Measurements from ENCODE around the gene TREML1.

- TF ChIP-seq, protein P1, sequence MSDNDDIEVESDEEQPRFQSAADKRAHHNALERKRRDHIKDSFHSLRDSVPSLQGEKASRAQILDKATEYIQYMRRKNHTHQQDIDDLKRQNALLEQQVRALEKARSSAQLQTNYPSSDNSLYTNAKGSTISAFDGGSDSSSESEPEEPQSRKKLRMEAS (IDR thresholded peaks at IDR 0.05), result no peak
- TF ChIP-seq TAF1 (IDR thresholded peaks at IDR 0.05; ENCODE audit: low read depth) (no peak), YY1 (IDR thresholded peaks at IDR 0.05; ENCODE audit: low read depth) (no peak), EP300 (IDR thresholded peaks at IDR 0.05; ENCODE audit: borderline replicate concordance) (no peak), RAD21 (IDR thresholded peaks at IDR 0.05; ENCODE audit: low read depth) (no peak), CREB1 (IDR thresholded peaks at IDR 0.05; ENCODE audit: low read depth) (no peak), ZBTB7A (IDR thresholded peaks at IDR 0.05; ENCODE audit: low read depth) (no peak), EGR1 (IDR thresholded peaks at IDR 0.05) (no peak), FOXM1 (IDR thresholded peaks at IDR 0.05; ENCODE audit: borderline replicate concordance, low read depth) (no peak), TCF12 (IDR thresholded peaks at IDR 0.05; ENCODE audit: low read depth) (no peak), CEBPB (IDR thresholded peaks at IDR 0.05) (no peak), NFIC (IDR thresholded peaks at IDR 0.05) (no peak), TEAD4 (IDR thresholded peaks at IDR 0.05) (no peak)
- TF ChIP-seq, protein P2, sequence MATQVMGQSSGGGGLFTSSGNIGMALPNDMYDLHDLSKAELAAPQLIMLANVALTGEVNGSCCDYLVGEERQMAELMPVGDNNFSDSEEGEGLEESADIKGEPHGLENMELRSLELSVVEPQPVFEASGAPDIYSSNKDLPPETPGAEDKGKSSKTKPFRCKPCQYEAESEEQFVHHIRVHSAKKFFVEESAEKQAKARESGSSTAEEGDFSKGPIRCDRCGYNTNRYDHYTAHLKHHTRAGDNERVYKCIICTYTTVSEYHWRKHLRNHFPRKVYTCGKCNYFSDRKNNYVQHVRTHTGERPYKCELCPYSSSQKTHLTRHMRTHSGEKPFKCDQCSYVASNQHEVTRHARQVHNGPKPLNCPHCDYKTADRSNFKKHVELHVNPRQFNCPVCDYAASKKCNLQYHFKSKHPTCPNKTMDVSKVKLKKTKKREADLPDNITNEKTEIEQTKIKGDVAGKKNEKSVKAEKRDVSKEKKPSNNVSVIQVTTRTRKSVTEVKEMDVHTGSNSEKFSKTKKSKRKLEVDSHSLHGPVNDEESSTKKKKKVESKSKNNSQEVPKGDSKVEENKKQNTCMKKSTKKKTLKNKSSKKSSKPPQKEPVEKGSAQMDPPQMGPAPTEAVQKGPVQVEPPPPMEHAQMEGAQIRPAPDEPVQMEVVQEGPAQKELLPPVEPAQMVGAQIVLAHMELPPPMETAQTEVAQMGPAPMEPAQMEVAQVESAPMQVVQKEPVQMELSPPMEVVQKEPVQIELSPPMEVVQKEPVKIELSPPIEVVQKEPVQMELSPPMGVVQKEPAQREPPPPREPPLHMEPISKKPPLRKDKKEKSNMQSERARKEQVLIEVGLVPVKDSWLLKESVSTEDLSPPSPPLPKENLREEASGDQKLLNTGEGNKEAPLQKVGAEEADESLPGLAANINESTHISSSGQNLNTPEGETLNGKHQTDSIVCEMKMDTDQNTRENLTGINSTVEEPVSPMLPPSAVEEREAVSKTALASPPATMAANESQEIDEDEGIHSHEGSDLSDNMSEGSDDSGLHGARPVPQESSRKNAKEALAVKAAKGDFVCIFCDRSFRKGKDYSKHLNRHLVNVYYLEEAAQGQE (IDR thresholded peaks at IDR 0.05; ENCODE audit: low read depth), result no peak
Measured at GRCh38 chr6:41125282-41125681, 28.9 kb downstream of the TREML1 start.

Data from Ishikawa (cell line).